ENCODE results near the gene LETMD1. TPM values are rescaled to one million over a fixed set of nuclear protein-coding genes. Genes with fewer than 3 reads are reported as not detected.

The LETMD1 gene
- total RNA-seq, 1 donor from 2014 or later = 32.8 TPM

GRCh38 chr12:51004504-51004903 is 43.6 kb upstream of the LETMD1 start:
- no peak for TF ChIP-seq CTCF (IDR thresholded peaks at IDR 0.05; ENCODE audit: unreplicated experiment)
- no peak overlapping the region for H3K4me3 Mint-ChIP-seq (ENCODE audit: unreplicated experiment)
- peaks cover 2% of the 10 kb centered on the region for H3K27me3 Mint-ChIP-seq (ENCODE audit: unreplicated experiment)
- H3K36me3 Mint-ChIP-seq (ENCODE audit: low read depth, unreplicated experiment) = peaks cover 6% of the 10 kb centered on the region
- DNase-seq (ENCODE audit: low spot score) = no peak
- H3K9me3 Mint-ChIP-seq (ENCODE audit: unreplicated experiment) = no peaks in the 10 kb centered on the region
- H3K4me1 Mint-ChIP-seq (ENCODE audit: unreplicated experiment) = peaks cover 4% of the 10 kb centered on the region
- H3K27ac Mint-ChIP-seq (ENCODE audit: unreplicated experiment) = no peak overlapping the region

DNA sequence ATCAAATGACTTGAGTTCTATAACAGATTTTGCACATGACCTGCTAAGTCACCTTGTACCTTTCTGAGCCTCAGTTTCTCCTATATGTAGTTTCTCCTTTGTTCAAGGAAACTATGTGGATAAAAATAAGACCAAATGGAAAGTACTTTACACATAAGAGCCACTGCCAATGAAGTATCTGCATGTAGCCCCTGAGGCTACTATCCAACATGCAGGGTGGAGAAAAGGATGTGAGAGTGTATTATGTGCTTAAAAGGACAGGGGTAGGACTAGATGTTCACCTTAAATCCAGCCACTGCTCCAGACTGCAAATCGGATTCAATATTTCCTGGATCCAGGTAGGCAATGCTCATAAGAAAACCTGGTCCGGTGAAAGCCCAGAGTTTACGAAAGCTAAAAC is 43.1 kb upstream of the LETMD1 start:
- H3K27ac Mint-ChIP-seq (ENCODE audit: unreplicated experiment) = no peak overlapping the region
- H3K9me3 Mint-ChIP-seq (ENCODE audit: unreplicated experiment) = no peaks in the 10 kb centered on the region
- no peak for TF ChIP-seq CTCF (IDR thresholded peaks at IDR 0.05; ENCODE audit: unreplicated experiment)
- DNase-seq (ENCODE audit: low spot score) = no peak
- peaks cover 4% of the 10 kb centered on the region for H3K4me1 Mint-ChIP-seq (ENCODE audit: unreplicated experiment)
- H3K27me3 Mint-ChIP-seq (ENCODE audit: unreplicated experiment) = peaks cover 2% of the 10 kb centered on the region
- peaks cover 6% of the 10 kb centered on the region for H3K36me3 Mint-ChIP-seq (ENCODE audit: low read depth, unreplicated experiment)
- no peak overlapping the region for H3K4me3 Mint-ChIP-seq (ENCODE audit: unreplicated experiment)

DNA sequence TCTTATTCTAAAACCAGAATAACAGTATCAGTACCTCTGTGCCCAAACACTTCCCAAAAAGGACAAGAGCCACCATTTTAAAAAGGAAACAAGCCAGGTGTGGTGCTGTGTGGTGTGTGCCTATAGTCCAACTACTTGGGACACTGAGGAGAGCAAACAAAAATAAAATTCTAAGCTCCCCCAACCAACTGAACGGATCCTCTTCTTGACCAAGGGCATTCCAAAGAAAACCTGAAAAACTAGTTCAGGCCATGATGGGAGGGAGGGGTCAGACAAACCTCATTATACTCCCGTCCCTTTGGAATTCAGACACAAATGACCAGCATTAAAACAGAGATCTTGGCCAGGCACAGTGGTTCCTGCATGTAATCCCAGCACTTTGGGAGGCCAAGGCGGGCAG is 42.5 kb upstream of the LETMD1 start:
- Mint-ChIP-seq H3K4me1 (ENCODE audit: unreplicated experiment) (peaks cover 4% of the 10 kb centered on the region), H3K9me3 (ENCODE audit: unreplicated experiment) (no peaks in the 10 kb centered on the region), H3K4me3 (ENCODE audit: unreplicated experiment) (no peak overlapping the region), H3K27me3 (ENCODE audit: unreplicated experiment) (no peaks in the 10 kb centered on the region), H3K27ac (ENCODE audit: unreplicated experiment) (no peak overlapping the region), H3K36me3 (ENCODE audit: low read depth, unreplicated experiment) (no peaks in the 10 kb centered on the region)
- DNase-seq (ENCODE audit: low spot score) = no peak
- TF ChIP-seq CTCF (IDR thresholded peaks at IDR 0.05; ENCODE audit: unreplicated experiment) = no peak

GRCh38 chr12:51008329-51009055 is 39.6 kb upstream of the LETMD1 start:
- no peak for DNase-seq (ENCODE audit: low spot score)
- Mint-ChIP-seq H3K27me3 (ENCODE audit: unreplicated experiment) (no peaks in the 10 kb centered on the region), H3K27ac (ENCODE audit: unreplicated experiment) (no peak overlapping the region), H3K9me3 (ENCODE audit: unreplicated experiment) (no peaks in the 10 kb centered on the region), H3K36me3 (ENCODE audit: low read depth, unreplicated experiment) (no peaks in the 10 kb centered on the region), H3K4me1 (ENCODE audit: unreplicated experiment) (peaks cover 4% of the 10 kb centered on the region), H3K4me3 (ENCODE audit: unreplicated experiment) (no peak overlapping the region)
- no peak for TF ChIP-seq CTCF (IDR thresholded peaks at IDR 0.05; ENCODE audit: unreplicated experiment)

- H3K27me3 Mint-ChIP-seq (ENCODE audit: unreplicated experiment) = no peaks in the 10 kb centered on the region
- no peak overlapping the region for H3K4me3 Mint-ChIP-seq (ENCODE audit: unreplicated experiment)
- H3K9me3 Mint-ChIP-seq (ENCODE audit: unreplicated experiment) = no peaks in the 10 kb centered on the region
- no peak for TF ChIP-seq CTCF (IDR thresholded peaks at IDR 0.05; ENCODE audit: unreplicated experiment)
- no peaks in the 10 kb centered on the region for H3K36me3 Mint-ChIP-seq (ENCODE audit: low read depth, unreplicated experiment)
- DNase-seq (ENCODE audit: low spot score) = no peak
- no peak overlapping the region for H3K27ac Mint-ChIP-seq (ENCODE audit: unreplicated experiment)
- peaks cover 4% of the 10 kb centered on the region for H3K4me1 Mint-ChIP-seq (ENCODE audit: unreplicated experiment)
Measured at GRCh38 chr12:51009056-51009440, 39.1 kb upstream of the LETMD1 start.

All from endothelial cell (in vitro differentiated cells).